SH-SY5Y (cell line): Measurements from ENCODE around the gene IL12A.

Experiments
- GATA2 ChIP-seq: IDR thresholded peaks from 2 replicates; pipeline ENCODE4 v1.6.1; 2011; ENCODE audit warnings: mild to moderate bottlenecking, low read depth, low read length
- GATA3 ChIP-seq: IDR thresholded peaks from 2 replicates; pipeline ENCODE4 v1.6.1; 2011; ENCODE audit warnings: low read depth, mild to moderate bottlenecking, low read length, moderate library complexity

IL12A gene

DNA sequence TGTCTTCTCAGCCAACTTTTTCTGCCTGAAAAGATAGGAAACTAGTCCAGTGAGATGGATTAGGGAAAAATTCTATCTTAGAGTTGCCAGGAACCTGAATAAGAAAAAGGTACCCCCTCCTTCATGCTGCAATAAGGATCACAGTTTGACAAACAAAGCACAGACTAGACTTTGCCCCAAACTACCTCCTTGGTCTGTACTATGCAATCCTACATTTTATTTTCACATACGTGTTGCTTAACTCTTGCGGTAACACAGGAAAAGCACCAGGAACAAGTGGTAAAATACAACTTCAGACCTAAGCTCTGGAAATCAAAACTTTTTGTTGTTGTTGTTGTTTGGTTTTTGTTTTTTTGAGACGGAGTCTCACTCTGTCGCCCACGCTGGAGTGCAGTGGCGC is 11.3 kb upstream of the IL12A start:
- no peak for TF ChIP-seq GATA2
- TF ChIP-seq GATA3 = no peak

DNA sequence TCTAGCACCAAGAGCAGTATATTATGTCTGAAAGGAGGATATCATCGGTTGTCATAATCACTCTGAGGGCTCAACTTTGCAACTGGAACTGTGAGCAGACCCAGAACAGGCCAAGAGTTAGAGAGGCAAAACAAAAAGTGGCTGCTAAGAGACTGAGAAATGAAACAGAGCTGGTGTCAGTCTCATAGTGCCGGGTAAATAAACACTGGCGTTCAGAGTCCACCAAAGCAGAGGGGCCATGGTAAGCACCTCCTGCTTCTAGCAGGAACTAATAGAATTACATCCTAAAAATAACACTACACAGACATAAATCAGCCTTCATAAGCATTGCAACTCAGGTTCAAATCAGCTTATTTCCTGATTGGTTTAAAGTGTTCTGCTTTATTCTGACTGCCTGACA is 10.3 kb upstream of the IL12A start:
- TF ChIP-seq GATA3 (no peak), GATA2 (no peak)

DNA sequence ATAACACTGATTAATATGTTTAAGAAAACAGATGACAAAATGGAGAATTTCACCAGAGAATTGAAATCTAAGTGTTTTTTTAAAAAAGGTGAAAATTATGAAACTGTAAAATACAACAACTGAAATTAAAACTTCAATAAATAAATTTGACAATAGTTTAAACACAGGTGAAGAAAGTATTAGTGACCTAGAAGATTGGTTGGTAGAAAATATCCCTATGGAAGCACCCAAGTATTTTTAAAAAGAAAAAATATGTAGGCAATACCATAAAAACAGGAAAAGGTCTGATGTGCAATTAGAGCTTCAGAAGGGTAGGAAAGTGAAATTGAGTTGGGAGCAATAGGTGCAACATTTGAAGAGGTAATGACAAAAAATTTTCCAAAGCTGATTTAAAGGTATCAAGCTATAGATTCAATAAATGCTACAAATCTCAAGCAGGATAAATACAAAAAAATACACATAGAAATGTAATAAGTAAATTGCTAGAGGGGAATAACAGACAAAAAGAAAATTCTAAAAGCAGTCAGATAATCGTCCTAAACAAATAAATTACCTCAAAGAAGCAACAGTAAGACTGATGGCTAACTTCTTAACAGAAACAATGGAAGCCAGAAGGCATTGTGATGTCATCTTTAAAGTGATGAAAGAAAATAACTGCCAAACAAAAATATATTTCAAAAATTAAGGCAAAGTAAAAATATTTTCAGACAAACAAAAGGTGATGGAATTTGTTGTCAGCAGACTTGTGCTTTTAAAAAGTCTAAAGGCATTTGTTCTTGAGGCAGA is 9.5 kb upstream of the IL12A start:
- no peak for TF ChIP-seq GATA3
- TF ChIP-seq GATA2 = no peak

DNA sequence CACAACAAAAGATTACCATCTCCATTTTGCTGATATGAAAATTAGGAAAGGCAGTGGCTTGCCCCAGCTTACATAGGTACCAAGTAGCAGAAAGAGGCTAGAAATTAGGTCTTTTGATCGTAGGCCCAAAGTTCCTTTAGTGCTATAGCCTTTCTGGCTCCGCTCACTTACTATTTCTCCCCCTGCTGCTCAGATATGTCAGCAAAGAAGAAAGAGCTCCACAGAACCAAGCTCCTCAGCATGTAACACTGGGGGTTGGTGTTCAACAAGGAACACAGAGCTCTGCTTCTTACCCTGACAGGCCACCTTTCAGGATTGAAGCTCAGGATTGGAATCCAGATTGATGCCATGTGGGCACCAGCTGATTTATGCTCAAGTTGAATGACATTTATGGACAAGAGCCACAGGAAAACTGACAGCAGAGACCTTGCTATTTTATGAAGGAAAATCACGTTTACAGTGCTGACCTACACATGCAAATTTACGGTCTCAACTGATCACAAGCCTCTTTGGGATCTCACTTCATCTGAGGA is 6.1 kb upstream of the IL12A start:
- no peak for TF ChIP-seq GATA2
- TF ChIP-seq GATA3 = no peak

DNA sequence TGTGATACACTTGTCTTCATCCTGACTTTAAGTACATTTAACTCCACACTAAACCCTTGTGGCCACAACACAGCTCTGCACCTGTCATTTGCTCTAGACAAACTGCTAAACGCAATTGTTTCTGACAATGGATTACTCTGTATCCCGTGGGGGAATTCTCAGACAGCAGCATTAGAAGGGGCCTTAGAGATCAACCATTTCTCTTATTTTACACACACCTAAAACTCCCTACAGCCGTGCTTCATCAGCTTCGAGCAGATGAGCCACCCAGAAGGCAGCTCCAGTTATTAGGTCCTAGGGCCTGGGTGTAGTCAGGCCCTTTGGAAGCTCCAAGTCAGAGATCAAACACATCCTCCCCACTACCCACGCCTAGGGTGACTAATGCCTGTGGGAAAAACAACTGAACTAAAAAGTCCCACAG is 1.3 kb upstream of the IL12A start:
- TF ChIP-seq GATA3 (no peak), GATA2 (no peak)

DNA sequence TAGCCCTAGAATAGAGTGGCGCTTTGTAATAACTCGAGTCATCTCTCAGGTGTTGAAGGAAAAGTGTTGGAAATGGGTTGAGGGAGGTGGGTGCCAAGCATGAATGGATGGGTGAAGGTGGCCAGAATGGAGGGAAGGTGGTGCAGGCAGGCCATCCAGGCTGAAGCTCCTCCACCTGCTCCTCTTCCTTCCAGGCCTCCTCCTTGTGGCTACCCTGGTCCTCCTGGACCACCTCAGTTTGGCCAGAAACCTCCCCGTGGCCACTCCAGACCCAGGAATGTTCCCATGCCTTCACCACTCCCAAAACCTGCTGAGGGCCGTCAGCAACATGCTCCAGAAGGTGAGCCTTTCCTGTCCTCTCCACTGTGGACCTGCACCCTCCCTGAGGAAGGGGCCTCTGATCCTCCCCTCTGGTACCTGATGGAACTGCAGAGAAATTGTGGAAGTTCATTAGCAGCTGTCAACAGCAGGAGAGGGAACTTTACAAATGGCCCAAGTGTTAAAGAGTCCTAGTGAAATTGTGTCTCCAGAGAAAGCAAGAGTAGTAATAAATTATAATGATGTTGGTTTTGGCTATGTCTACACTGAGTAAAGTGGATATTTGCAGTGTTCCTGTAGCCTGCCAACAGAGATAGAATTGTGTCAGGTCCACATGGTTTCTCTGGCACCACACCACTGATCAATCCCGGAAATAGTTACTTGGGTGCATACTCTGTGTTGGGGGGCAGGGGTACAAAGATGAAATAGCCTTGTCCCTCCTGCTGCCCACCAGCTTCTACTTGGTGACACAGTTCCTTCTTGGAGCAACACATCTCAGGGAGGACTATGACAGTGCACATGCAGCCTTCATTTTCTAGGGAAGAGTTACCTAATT is 1.6 kb downstream of the IL12A start:
- TF ChIP-seq GATA2 (no peak), GATA3 (no peak)

DNA sequence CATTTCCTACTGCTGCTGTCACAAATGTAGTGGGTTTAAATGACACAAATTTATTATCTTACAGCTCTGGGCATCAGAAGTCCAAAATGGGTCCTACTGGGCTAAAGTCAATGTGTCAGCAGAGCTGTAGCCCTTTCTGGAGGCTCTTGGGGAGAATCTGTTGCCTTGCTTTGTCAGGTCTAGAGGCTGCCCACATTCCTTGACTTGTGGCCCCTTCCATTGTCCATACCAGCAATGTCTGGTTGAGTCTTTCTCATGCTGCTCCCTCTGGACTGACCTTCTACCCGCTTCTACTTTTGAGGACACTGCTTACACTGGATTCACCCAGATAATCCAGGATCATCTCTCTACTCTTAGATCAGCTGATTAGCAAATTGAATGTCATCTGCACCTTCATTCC is 3.0 kb downstream of the IL12A start:
- no peak for TF ChIP-seq GATA2
- no peak for TF ChIP-seq GATA3

DNA sequence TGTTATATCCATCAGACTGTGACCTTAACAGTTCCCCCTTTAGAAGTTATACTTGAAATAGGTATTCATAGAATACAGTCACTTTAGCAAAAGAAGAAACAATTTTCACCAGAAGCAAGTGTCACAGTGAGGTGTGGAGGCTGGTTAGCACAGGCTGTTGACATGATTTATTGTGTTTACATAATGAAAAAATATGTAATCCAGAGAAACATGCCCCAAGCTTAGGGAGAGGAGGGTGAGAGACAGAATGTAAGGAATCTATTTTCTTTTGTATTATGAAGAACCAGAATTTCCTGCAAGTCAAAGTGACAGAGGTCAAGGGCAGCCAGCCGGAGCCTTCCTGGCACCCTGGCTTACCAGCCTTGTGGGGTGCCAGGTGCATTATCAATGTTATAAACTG is 4.0 kb downstream of the IL12A start:
- no peak for TF ChIP-seq GATA2
- TF ChIP-seq GATA3 = no peak

DNA sequence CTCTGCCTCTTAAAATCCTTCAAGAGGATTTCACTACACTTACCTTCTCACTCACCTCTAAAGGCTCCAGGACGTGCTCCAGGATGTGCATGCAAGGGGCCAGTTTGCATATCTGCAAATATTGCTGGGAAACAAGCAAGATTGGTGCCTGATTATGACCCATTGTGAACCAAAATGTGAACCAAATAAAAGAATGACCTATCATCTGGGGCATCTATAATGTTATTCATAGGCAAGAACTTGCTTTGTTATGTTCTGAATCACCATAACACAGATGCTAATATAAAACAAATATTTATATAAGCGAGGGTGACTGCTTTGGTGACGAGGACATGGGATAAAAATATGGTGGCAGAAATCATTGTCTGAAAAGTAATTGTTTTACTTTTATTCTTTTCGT is 5.5 kb downstream of the IL12A start:
- TF ChIP-seq GATA3 = no peak
- TF ChIP-seq GATA2 = no peak

DNA sequence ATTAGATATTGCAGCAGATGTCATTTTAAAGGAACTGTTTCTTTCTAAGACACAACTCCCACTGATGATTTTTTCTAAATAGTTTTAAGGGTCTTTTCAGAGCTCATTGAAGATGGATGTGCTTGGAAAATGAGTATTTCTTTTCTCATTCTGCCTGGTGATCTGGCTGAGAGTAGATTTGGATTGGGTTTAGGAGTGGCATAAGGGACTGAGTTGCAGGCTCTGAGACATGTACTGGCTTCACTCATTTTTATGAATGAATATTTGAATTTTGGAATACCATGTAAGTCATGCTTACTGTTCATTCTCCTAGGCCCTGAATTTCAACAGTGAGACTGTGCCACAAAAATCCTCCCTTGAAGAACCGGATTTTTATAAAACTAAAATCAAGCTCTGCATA is 6.5 kb downstream of the IL12A start:
- TF ChIP-seq GATA2 = no peak

DNA sequence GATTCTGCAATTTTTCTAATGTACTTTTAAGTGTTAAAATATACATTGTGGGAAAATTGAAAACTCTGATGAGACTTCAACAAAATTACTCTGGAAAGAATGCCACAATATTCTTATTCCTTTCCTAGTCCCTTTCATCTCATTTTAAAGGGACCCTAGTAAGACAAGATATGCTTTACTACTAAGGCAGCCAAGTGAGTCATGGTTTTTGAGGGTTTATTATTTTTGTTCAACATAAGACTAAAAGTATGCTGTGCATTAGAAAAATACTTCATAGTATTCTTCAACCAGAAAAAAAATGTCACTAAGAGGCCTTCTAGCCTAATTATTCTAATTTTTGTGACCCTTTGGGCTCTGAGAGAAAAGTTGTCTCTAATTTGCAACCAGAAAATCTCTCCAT is 7.4 kb downstream of the IL12A start:
- TF ChIP-seq GATA2 = no peak
- TF ChIP-seq GATA3 = no peak

DNA sequence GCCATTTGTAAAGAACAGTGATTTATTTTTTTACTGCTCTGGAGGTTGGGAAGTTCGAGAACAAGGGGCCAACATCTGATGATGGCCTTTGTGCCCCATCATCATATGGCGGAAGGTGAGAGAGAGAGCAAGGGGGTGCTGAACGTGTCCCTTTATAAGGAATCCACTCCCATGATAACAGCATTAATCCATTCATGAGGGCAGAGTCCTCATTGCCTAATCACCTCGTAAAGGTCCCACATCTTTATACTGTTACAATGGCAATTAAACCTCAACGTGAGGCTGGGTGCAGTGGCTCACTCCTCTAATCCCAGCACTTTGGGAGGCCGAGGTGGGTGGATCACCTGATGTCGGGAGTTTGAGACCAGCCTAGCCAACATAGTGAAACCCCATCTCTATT is 8.3 kb downstream of the IL12A start:
- TF ChIP-seq GATA3 = no peak
- no peak for TF ChIP-seq GATA2

DNA sequence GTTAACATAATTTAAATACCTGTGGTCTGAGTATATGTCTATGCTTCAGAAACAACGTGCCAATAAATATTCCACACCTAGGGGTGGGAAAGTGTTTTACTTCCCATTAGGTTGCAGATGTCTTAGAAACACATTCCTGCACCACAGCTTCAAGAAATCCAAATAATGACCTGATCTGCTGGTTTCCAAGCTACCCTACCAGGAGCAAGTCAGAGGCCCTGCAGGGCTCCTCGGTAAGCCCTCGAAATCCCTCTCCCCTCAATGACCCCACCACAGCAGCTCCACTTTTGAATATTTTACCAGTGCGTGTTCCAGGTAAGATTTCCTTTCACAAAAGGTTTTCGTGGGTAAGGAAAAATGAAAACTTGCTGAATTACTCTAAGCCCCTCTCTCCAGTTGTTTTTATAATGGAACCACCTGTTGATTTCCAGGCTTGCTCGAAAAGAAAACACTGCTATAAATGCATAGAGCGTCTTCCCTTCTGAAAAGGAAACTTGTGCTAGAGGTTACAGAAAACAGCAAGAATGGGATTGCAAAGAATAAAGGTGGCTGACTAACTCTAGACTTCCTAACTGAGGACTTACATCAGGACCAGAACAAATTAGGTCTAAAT is 12.6 kb downstream of the IL12A start:
- TF ChIP-seq GATA3 = no peak
- TF ChIP-seq GATA2 = no peak

DNA sequence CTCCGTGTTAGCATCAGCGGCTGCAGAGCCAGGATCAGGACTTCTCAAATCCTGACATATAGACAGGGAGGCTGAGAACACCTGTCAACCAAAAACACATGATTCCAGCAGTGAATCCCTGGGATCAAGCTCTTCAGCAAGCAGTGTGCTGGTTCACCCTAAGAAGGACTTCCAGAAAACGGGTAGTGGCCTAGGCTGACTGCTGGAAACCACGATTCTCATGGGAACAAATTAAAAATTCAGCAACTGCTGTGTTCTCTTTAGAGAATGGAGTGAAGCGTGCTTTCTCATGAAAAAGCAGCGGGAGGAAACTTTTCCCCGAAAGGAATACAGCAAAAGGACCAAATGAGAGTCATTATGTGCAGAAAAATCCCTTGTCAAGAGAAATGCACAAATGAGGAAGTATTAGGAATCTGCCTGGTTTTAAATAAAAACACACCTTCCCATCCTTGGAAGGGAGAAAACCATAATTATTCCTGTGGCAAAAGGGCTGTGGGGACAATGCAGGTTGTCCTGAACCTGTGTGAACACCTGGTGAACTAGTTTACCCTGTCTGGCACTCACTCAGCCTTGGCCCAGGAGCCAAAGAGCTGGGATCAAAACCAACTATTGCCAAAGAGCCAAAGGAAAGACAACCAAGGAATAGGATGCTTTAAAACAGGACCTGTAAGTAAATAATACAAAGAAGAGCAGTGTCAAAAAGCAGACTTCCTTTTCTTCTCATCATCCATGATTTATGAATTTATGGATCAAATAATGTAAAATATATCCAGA is 13.4 kb downstream of the IL12A start:
- TF ChIP-seq GATA2 (no peak), GATA3 (no peak)
